K562 (cell line): Measurements from ENCODE around the gene MYO15A. TPM values are rescaled to one million over a fixed set of nuclear protein-coding genes. Genes with fewer than 3 reads are reported as not detected.

Experiments used
- ATAC-seq: fragments of 200-7000 bp; cut with Tn5 transposase; 3 replicates; pipeline ENCODE4 v1.9.1; 2020; ENCODE audit warnings: moderate library complexity
- BruUV-seq: library from RNA; stranded (reverse); fragments of 400-500 nt; replicated peaks from 2 replicates; lab custom pipeline; 2021; lab: Mats Ljungman, UMichigan
- CTCF ChIA-PET: fragments of 300-600 bp; formaldehyde crosslinking; extraction: SDS; loops from one replicate; lab custom pipeline; 2021; ENCODE audit warnings: low intra/inter-chr PET ratio; lab: Yijun Ruan, JAX
- POLR2A ChIA-PET: fragments of 300-600, 350-650 bp; sonication (Branson Sonifier 250); formaldehyde crosslinking; extraction: SDS; loops from one replicate; lab custom pipeline; 2021; ENCODE audit warnings: antibody characterized with exemption, inconsistent platforms; lab: Yijun Ruan, JAX
- DNase-seq, 4 experiments: peaks; one replicate each; pipeline versions ENCODE4 v3.0.0 to v3.0.0-alpha.2; 2011 to 2018; ENCODE audit warnings: low spot score in 3 of 4, mixed read lengths in 3 of 4; ENCODE audit errors: extremely low read depth in 1 of 4
- FAIRE-seq: peaks from 2 replicates; lab custom pipeline; 2011; peaks lifted over from hg19 to GRCh38; lab: Jason Lieb, UNC
- H2AFZ ChIP-seq: 2 replicates; pipeline ENCODE4 v1.6.0; 2011; ENCODE audit warnings: low read depth, low read length, control low read depth, inconsistent platforms
- H3K27ac ChIP-seq: fragments of 200-600 bp; 3 replicates; pipeline ENCODE4 v1.8.0; 2011; ENCODE audit warnings: low read depth, mild to moderate bottlenecking, control low read depth, inconsistent platforms, low read length, moderate library complexity, mixed read lengths; ENCODE audit errors: extremely low read depth
- H3K27me3 ChIP-seq, 2 experiments: fragments of 300-600 bp in 1 of 2; 2 replicates in 1 of 2; 3 replicates in 1 of 2; pipeline versions ENCODE4 v1.6.0 to v1.8.0; 2011; ENCODE audit warnings: inconsistent platforms in 2 of 2, low read length in 2 of 2, mild to moderate bottlenecking in 1 of 2, mixed read lengths in 1 of 2, moderate library complexity in 1 of 2; ENCODE audit not compliant: control insufficient read depth in 2 of 2, insufficient read depth in 2 of 2
- H3K36me3 ChIP-seq: fragments of 300-600 bp; 3 replicates; pipeline ENCODE4 v1.8.0; 2011; ENCODE audit warnings: mild to moderate bottlenecking, low read length, inconsistent platforms; ENCODE audit not compliant: control insufficient read depth, insufficient read depth
- H3K4me1 ChIP-seq, 2 experiments: fragments of 200-600 bp in 1 of 2; replicated peaks in 1 of 2; 2 replicates in 1 of 2; 3 replicates in 1 of 2; pipeline versions ENCODE4 v1.5.1 to v1.8.0; 2011; ENCODE audit warnings: inconsistent platforms in 2 of 2, low read length in 2 of 2, mild to moderate bottlenecking in 1 of 2, mixed read lengths in 1 of 2, moderate library complexity in 1 of 2; ENCODE audit not compliant: control insufficient read depth in 2 of 2, insufficient read depth in 2 of 2
- H3K4me2 ChIP-seq: 2 replicates; pipeline ENCODE4 v1.6.1; 2011; ENCODE audit warnings: low read length, control low read depth, inconsistent platforms, mixed read lengths; ENCODE audit not compliant: insufficient read depth
- H3K4me3 ChIP-seq: fragments of 200-600 bp; sonication (generic), shearing (Covaris generic); 2 replicates; pipeline ENCODE4 v1.5.1; 2016; ENCODE audit warnings: control low read depth, inconsistent platforms
- H3K79me2 ChIP-seq: fragments of 200-600 bp; 3 replicates; pipeline ENCODE4 v1.8.0; 2011; ENCODE audit warnings: low read length, inconsistent platforms; ENCODE audit not compliant: control insufficient read depth, insufficient read depth
- H3K9ac ChIP-seq, 2 experiments: 2 replicates each; pipeline versions ENCODE4 v1.6.0 to v1.6.1; 2011; ENCODE audit warnings: low read depth in 2 of 2, low read length in 2 of 2, control low read depth in 1 of 2, inconsistent platforms in 1 of 2, mild to moderate bottlenecking in 1 of 2, mixed read lengths in 1 of 2; ENCODE audit not compliant: insufficient read depth in 1 of 2
- H3K9me1 ChIP-seq: one replicate; pipeline ENCODE4 v1.6.0; 2011; ENCODE audit warnings: inconsistent platforms, mild to moderate bottlenecking, low read length, moderate library complexity; ENCODE audit not compliant: control insufficient read depth, insufficient read depth
- H3K9me3 ChIP-seq: replicated peaks from 2 replicates; pipeline ENCODE4 v1.5.1; 2011; ENCODE audit warnings: low read depth, low read length, inconsistent platforms; ENCODE audit not compliant: control insufficient read depth, insufficient read depth
- H4K20me1 ChIP-seq: replicated peaks from 2 replicates; pipeline ENCODE4 v1.6.1; 2011; ENCODE audit warnings: low read length, inconsistent platforms, mixed read lengths; ENCODE audit not compliant: control insufficient read depth, insufficient read depth
- KAT7 ChIP-seq: sonication (generic); formaldehyde crosslinking; IDR thresholded peaks from 2 replicates; pipeline ENCODE4 v1.8.0; 2022; ENCODE audit warnings: missing genetic modification reagents, mild to moderate bottlenecking, borderline replicate concordance
- WGBS: fragments of 100-300 bp; shearing (Covaris generic); methylation state at CpG from one replicate; pipeline ENCODE4 v1.1.6; 2016; ENCODE audit warnings: low coverage, mixed read lengths; ENCODE audit not compliant: insufficient coverage; ENCODE audit errors: missing lambda C conversion rate; 5-methylcytosine and 5-hydroxymethylcytosine counted together
- in situ Hi-C: fragments of 300-500 bp; cut with MboI; formaldehyde crosslinking; loops from 4 replicates; pipeline ENCODE4 v1.15.0; 2018; ENCODE audit warnings: inconsistent platforms, mixed read lengths
- intact Hi-C: fragments of 100-400 bp; cut with micrococcal nuclease; formaldehyde crosslinking; loops from 2 replicates; pipeline ENCODE4 v1.14.2; 2022
- polyA plus RNA-seq, 8 experiments: library from polyadenylated mRNA; depleted of rRNA in 4 of 8; stranded (reverse) in 5 of 8; unstranded in 3 of 8; fragments of >200 nt; fragmentation: Nextera tagmentation in 2 of 8; fragmentation: Illumina TruSeq in 1 of 8; extraction: Ambion mirVana in 2 of 8; extraction: Trizol in 1 of 8; gene quantifications; 2 replicates each; pipeline versions ENCODE4 v1.2.1 to v1.2.3, GENCODE V29; 2011 to 2014; ENCODE audit warnings: inconsistent platforms in 1 of 8, missing spikeins in 1 of 8
- total RNA-seq, 7 experiments: library from RNA; depleted of rRNA in 6 of 7; stranded (reverse); fragments of >200 nt in 6 of 7; fragmentation: Illumina TruSeq in 2 of 7; extraction: Trizol in 2 of 7; gene quantifications; 2 replicates each; pipeline versions ENCODE4 v1.2.1 to v1.2.3, GENCODE V29; 2011 to 2021; ENCODE audit warnings: low replicate concordance in 1 of 7
- TF ChIP-seq, protein P1 (sequence below): IDR thresholded peaks from 3 replicates; pipeline ENCODE4 v1.6.1; 2011; ENCODE audit warnings: borderline replicate concordance, mild to moderate bottlenecking, moderate library complexity; ENCODE audit not compliant: insufficient read length; ENCODE audit errors: extremely low read depth

MYO15A gene
- total and polyA plus RNA-seq, 9 of the 15 experiments (the other 6 are each of a cell fraction or from before 2014, with no cell fraction given), result 0.05 to 0.88 (median 0.14) TPM; not detected in 1

DNA sequence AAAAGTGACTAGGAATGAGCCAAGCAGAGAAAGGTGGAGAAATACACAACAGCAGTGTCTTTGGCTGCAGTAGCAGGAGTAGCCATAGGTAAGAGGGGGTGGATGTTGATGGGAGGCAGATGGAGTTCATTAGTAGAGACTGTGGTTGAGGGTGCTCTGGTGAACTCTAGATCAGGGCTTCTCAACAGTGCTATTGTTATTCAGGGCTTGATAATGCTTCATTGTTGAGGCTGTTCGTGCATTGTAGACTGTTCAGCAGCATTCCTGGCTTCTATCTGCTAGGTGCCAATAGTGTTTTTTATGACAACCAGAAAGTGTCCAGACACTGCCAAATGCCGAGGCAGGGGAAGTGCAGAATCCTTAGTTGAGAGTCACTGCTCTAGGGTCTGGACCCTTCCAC lies 78.7 kb downstream of the MYO15A start:
- no peaks in the 10 kb centered on the region for H3K27me3 ChIP-seq
- no TSS peak for BruUV-seq
- DNase-seq, result no peak
- H3K9me1 ChIP-seq, result no peaks in the 10 kb centered on the region
- H3K9ac ChIP-seq, result peak overlapping the region; percentile 27 to 94; a peak in 2 of 4 replicates
- no peaks in the 10 kb centered on the region for H3K9me3 ChIP-seq
- ChIA-PET POLR2A (interaction anchor here (0.7 kb wide), 1 partner anchor 795 kb away, joined by 3 read pairs; no protein-coding TSS in a partner anchor), CTCF (no interaction called here)
- peaks cover 51% of the 10 kb centered on the region for H4K20me1 ChIP-seq
- FAIRE-seq, result peak; percentile 40
- H2AFZ ChIP-seq, result no peak overlapping the region
- peaks cover 26 to 36% of the 10 kb centered on the region in 2 experiments; a peak in 4 of 5 replicates for H3K4me1 ChIP-seq
- H3K36me3 ChIP-seq, result peaks cover 63% of the 10 kb centered on the region; the same call in 2 of the 3 replicates
- H3K4me3 ChIP-seq, result peak overlapping the region; percentile 69
- H3K79me2 ChIP-seq, result peaks cover 86% of the 10 kb centered on the region
- in situ Hi-C loops, result no loop called here
- peak overlapping the region; percentile 53; the same call in 2 of the 3 replicates for H3K27ac ChIP-seq
- TF ChIP-seq KAT7, result 0 out of 2 replicates have a peak, but pooled peaks have one; percentile 38
- TF ChIP-seq, protein P1, sequence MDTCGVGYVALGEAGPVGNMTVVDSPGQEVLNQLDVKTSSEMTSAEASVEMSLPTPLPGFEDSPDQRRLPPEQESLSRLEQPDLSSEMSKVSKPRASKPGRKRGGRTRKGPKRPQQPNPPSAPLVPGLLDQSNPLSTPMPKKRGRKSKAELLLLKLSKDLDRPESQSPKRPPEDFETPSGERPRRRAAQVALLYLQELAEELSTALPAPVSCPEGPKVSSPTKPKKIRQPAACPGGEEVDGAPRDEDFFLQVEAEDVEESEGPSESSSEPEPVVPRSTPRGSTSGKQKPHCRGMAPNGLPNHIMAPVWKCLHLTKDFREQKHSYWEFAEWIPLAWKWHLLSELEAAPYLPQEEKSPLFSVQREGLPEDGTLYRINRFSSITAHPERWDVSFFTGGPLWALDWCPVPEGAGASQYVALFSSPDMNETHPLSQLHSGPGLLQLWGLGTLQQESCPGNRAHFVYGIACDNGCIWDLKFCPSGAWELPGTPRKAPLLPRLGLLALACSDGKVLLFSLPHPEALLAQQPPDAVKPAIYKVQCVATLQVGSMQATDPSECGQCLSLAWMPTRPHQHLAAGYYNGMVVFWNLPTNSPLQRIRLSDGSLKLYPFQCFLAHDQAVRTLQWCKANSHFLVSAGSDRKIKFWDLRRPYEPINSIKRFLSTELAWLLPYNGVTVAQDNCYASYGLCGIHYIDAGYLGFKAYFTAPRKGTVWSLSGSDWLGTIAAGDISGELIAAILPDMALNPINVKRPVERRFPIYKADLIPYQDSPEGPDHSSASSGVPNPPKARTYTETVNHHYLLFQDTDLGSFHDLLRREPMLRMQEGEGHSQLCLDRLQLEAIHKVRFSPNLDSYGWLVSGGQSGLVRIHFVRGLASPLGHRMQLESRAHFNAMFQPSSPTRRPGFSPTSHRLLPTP, result no peak
- H3K4me2 ChIP-seq, result peak overlapping the region; percentile 95
- 33% methylated on average over 2 of the region's 2 CpGs for WGBS
- ATAC-seq, result no peak
- intact Hi-C loops, result loop anchor here (2.0 kb wide), 1 partner anchor 46 kb away; no protein-coding TSS in a partner anchor
